Activated CD4-positive, alpha-beta T cell treated with anti-CD3 and anti-CD28 coated beads for 4 hours (primary cell): ENCODE results near the gene GPD2.

ENCODE experiments used
- DNase-seq, 2 donors: peaks; one replicate each; pipeline ENCODE4 v3.0.0-alpha.2; 2020

The GPD2 gene

DNA sequence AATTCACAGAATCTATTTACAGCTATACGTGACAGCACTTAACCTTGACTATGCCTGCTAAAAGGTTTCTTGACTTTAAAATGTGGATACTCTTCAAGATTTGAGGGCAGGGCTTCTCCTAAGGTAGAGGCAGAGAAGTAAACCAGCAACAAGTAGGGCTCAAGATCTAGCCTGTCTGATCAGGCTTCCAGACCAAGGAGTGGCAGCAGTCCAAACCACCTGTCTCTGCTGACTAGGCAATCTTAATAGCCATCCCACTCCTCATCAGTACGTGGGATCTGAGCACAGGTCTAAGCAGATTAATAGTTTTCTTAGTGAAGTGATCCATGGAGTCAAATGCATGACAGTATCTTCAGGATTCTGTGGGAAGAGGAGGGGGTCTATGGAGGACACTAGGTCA, 100.4 kb downstream of the GPD2 start:
- no peak for DNase-seq

DNA sequence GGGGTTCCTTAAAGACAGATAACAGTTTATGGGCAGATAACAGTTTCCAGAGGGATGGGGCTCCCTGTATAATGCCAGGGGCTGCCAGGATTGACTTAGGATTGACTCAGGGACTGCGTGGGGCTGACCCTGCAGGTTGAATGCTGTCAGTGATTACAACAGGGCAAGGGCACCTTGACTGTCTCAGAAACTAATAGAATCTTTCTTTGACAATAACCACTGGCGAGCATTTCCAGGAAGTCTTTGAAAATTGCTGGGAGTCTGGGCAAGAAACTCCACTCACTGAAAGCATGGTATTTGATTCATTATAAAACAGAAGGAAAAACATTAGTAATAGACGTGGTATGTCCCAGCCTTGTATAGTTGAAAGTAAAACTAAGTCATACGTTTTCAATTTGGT, 101.0 kb downstream of the GPD2 start:
- no peak for DNase-seq

DNA sequence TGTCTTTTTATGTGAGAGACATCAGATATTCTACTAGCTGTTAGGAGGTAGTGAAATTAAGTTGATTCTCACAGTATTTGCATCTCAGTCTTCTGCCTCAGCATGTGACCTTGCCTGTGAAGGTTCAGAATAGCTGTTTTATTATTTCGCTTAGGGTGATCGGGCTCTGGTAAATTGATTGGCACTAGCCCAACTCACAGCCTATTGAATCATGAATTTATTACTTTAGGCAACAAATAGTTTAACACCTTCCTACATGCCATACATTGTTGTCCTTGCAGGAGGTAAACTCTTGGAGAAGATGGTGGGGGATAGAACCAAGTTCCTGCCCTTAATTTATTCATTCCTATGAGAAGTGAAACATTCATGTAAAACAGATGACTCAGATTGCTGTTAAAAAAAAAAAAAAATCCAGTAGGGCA, 101.9 kb downstream of the GPD2 start:
- DNase-seq = no peak

DNA sequence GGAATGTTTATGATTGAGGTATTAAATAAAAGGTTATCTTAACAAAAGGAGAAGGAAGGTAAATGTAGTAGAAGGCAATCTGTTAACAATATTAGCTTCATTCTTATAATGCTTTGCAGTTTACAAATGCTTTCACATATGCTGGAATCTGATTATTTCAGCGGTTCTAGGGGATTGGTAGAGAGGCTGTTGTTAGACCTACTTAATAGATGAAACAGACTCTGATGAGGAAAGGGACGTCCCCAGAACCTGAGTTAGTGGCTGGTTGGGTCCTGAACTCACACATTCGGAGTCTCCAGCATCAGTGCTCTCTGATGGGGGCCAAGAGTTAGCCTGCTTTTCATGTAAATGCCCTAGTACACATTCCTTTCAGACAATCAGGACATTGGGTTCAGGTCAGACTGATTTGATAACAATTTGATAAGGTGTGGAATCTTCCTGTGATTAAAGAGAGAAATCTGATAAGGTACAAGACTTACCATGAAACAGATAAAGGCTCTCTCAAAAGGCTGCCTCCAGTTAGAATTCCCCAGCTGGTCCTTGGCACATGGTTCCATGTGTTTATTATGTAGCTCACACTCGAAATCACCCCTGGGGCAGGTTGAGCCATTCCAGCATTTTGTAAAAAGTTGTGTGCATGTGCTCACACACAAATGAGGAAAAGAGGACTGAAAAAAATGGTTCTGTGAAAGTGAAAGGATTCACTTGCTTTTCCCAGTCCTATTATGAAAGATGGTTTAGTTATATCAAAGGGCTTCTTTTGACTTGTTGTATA, 103.1 kb downstream of the GPD2 start:
- no peak for DNase-seq

DNA sequence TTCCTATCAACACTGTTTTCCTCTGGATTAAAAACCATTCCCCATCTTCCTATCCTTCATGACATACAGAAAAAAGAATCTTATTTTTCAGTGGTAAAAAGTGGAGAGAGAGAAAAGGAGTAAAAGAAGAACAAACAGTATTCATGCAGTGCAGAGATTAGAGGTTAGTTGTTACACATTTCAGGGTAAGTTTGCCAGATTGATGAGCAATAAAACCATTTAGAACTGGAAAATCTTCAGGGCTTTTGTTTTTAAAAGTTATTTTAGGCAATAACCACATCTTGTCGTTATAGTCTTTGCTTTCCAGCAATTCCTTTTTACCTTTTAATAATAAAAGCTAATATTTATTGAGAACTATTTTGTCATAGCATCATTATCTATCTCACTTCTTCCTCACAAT, 104.5 kb downstream of the GPD2 start:
- no peak for DNase-seq

DNA sequence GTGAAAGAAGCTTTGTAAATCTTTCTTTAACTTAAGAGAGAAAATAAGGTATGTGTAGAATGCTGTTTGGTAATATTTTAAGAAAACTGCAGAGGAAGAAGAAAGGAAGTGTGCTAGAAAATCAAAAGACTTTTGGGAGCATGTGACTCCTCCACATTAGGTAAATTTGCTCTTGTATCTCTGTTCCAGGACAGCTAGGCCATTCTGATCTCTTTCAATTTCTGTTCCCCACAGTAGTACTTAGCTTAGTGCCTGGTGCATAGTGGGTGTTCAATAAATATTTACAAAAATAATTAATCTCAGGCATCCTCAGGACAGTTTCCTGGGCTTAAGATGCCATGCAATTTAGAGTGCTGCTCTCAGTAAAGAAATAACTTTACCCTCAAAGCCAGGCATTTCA, 105.0 kb downstream of the GPD2 start:
- no peak for DNase-seq

DNA sequence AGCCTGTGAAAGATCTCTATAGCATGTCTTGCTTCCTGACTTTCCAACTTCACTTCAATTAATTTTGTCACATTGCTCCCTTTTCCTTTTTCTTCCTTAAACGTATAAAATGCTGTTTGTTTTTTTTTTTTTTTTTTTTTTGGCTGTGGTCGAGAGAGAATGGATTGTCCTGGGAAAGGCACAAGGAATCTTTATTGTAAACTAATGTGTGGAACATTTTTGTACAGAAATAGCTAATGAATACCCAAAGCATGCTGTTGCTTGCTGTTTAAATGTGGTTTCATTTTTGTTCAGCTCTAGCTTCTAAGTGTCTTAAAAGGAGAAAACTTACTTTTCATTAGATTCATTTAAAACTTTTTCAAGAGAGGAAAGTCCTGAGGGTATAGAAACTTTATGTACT, 105.5 kb downstream of the GPD2 start:
- no peak for DNase-seq

DNA sequence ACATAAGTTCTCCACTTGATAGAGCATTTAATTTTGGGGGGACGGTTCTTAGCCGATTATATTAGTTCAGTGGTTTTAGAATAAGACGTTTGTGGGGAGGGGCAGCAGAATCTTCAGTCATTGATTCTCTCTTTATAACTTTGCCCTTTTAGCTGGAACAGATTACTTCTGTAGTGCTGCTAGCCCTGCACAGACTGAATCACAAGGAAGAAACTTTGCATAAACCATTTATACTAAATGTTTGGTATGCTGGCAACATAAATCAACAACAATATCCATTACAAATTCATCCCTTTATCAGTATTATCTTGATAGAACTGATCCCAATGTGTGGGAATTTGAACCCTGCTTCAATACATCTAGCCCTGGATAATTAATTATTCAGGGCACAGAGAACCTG, 112.2 kb downstream of the GPD2 start:
- DNase-seq = no peak

DNA sequence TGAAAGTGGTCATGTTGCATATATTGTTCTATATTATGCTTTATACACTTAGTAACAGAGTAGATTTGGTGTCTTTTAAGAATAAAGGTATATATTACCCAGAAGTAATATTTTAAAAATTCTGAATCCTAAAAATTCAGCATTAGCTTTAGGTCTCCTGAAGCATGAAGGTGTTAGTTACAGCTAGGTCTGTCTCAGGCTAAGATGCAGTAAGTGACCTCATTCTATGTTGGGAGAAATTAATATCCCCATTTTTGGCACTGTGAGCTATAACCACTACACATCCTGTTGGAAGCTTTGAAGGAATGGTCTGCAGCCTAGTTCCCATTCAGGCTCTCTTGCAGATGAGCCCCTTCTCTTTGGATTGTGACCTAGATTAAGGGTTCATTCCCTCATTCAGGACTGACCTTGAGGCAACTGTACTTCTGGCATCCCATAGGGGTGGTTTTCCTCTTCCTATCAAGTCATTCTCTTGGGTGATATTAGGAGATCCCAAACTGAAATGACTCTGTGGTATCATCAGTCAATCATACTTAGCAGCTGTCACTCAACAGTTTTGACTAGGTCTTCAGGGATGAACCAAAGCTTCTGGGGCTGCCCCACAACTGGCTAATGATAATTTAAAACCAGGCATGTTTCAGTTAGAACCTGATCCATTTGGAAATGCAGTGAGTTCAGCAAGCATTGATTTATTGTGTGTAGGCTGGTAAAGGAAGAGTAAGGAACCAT, 117.7 kb downstream of the GPD2 start:
- DNase-seq = no peak

DNA sequence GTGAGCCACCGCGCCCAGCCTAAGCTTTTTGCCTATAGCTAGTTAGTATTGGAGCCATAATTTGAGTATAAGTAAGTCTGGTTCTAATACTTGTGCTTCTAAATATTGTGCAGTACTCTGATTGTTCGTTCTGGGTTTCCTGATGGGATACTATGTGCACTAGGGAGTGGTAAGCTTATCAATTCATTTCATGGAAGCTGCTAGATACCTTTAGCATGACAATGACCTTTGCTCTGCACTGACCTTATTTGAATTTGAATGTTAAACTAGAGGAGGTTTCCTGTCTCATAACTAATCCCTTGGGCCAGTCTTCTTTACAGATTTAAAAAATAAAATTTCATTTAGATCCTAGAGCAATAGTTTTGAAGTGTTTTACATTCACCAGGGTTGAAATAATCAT, 125.1 kb downstream of the GPD2 start:
- no peak for DNase-seq

DNA sequence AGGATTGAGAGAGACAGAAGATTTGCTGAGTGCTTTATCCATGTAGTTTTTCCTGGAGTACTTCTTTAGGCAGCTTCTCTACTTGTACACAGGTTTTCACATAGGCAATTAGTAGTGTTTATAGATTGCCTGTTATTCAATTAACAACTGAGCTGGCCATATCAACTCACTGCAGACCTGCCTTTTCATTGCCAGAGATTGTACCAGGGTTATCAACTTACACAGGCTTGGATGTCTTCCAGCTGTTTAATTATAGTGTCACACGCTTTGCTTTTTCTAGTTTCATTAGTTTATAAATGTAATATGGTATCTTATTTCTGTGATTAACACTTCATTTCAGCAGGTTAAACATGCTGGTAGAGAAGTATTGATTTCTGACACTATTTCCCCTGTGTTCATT, 125.9 kb downstream of the GPD2 start:
- no peak for DNase-seq

DNA sequence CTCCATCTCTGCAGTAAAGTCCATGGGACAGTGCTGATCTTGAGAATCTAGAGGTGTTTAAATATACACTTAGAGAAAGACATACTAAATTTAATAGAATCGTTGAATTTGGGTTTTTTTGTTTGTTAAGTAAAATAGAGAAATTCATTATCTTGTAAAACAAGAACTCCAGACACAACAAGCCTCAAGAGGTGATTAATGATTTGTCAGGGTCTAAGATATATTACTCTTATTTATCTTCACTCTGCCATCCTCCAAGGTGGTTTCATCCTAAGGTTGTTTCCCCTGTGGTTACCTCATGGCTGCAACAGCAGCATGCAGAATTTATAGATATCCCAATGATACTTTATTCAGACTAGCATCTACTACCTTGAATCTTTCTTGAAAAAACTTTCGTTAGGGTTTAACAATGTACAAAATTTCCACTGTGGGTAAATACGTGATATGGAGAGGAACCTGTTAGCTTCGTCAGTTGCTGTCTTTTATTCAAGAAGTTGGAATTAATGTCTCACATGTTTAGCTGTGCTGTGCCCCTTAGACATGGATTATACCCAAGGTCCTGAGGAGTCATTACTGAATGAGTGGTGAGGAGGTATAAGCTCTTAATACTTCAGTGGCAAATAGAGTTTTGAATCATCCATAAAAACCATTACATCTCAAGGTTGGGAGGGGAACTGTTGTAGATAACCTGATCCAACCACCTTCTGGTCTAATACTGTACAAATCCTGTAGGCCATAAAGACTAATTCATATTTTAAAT, 128.0 kb downstream of the GPD2 start:
- DNase-seq = no peak

DNA sequence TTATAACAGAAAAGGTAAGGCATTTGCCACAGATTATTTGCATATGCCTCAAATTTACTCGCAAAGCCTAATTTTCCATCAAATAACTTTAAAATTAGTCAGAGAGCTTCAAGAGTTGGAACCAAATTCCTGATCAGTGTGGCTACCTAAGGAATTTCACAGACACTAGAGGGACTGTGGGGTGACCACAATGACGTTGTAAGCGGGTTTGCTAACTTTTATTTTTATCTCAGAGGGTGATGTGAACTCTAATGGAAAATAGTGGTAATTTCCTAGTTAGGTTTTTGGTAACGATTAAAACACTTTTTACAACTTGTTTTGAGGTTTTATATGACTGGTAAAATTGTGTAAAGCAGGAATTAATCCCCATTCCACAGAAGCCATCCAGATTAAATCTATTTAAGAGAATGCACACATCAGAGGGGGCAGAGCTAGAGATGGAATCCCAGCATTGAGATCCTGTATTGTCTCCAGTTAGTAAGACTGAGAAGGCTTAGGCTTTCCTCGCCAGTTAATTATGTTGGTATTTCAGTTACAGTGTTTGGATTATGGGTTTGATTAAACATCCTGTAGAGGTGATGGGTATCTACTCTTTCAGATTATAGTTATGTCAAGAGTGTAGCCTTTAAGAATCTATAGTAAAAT, 129.0 kb downstream of the GPD2 start:
- DNase-seq = no peak

DNA sequence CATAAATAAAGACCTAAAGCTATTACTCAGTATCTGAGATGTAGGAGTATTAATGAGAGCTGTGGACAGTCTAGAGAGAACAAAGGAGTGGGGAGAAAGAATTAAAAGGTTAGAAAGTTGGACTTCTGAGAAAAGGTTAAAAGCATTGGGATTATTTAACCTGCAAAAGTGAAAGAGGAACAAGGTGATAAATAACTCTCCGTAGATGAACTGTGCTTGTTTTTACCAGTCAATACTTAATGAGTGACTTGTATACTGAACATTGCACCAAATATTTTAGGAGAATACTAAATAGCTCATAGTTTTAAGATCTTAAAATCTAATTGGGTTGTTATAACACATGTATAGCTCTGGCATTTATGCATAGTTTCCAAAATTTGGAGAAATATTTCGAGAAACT, 137.5 kb downstream of the GPD2 start:
- no peak for DNase-seq

DNA sequence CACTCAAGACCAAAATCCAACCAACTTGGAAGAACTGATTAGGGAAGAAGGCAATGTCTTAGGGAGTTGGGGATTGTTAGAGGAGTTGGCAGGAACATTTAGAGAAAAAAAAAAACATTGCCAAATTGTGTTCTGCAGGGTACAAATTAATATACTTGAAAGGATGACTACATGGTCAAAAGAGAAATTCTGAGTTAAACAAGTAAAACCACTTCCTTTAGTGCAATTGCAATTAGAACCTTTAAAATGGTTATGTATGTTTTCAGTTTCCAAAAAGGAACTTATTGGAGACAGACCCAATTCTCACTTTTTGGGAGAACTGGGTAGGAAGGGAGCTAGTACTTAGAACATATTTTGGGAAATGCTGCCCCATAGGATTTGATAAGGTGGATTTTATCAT, 137.9 kb downstream of the GPD2 start:
- no peak for DNase-seq

DNA sequence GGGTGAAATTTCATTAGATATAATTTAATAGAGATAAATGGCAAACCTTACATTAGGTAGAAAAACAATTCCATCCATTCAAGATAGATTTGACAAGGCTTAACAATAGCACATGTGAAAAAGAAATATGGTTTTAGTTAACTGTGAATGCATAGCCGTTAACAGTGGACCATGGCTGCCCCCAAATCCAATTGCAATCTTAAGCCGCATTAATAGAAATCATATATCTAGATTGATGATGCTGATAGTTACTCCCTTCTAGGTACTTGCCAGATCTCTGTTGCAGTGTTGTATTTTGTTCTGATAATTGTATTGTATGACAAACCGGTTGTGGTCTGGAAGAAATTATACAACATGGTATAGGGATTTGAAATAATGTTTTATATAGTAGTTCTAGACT, 139.8 kb downstream of the GPD2 start:
- no peak for DNase-seq

DNA sequence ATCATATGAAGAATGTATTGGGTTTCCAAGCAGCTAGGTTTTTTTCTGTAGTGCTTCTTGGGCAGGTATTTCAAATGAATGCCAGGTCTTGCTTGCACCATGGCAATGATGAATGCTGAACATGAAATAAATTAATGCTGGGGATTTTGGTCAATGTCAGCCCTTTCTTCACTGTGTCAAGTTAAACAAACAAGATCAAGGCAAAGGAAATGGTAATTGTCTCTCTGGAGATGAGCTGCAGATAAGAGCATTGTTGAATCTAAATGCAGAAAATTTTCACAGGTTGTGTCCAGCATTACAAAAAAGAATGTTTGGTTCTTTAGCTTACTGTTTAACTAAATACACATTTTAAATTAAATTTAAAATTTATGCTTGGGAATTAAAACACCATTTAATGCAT, 144.3 kb downstream of the GPD2 start:
- no peak for DNase-seq

DNA sequence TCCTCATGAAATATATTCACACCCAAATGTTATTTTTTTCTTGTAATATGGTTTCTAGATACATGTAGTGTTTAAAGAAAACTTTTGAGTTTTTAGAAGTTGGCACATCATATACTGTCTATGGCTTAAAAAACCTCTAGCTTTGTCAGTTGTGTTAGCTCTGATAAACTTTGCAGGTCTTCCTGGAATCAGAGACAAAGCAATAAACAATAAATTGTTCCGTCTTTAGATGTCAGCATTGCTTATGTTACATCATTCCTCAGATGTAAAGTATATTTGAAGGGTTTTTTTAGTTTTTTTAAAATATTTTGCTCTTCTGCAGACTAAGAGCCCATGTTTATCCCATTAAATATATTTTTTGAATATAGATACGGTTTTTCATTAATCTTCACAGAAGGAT, 145.1 kb downstream of the GPD2 start:
- DNase-seq = no peak

DNA sequence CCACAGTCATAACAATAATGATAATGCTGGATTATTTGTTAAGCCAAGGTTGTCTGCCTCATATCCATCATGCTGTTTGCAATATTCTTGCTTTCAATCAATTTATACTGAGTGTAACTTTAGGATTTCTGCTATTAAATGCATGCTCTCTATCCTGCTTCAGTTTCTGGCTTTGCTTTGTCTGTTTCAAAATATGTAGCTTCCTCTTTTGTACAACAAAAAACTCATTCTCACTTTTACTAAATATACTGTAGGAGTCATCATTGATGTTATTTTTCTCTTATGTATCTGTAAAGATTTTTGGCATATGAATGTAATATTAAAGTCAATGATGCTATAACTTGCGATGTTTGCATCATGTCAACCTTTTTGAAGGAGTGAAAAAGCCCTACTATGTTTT, 149.3 kb downstream of the GPD2 start:
- no peak for DNase-seq

DNA sequence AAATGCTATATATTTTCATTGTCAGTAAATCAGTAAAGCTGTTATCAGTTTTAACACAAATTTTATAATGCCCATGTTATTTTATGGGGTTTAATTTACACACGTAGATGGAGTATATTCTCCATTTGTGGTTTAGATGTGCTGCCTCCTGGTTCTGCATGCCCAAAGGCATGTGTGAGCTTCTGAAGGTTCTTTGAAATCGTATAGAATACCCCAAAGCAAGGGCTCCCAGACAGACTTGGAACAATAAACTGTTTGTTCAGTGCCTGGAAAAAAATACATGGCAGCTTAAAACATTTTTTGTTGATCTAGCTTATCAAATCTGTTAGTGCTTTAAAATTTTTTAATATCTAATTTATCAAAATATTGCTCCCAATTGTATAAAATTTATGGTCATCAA, 150.4 kb downstream of the GPD2 start:
- DNase-seq = no peak

DNA sequence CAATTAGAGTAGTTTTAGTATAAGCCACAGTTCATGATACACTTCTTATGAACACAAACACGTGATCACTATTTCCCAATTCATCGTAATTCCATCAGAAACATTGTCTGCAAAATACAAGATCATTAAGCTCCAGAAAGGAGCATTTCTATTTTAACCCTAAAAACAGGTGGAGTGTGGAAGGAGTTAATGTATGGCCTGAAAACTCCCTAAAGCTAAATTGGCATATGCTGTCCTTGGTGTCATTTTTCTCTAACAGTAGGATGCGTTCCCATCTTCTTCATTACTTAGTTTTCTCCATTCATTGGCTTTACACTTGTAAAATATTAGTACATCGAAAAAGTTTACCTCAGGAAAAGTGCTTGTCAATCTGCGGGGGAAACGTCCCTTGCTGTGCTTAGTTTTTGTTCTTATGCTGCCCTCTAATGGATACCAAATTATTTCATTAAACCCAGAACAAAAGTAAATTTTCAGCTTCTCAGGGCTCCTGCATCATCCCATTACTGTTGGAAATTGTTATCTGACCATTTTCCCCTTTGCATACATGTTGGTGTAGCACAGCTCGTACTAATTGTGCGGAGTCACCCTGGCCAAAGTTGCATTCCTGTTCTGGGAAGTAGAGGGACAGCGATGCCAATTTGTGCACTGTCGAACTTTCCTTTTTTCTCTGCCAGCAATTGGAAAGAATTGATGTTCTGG, 153.4 kb downstream of the GPD2 start:
- DNase-seq = peak; percentile 22 to 27

DNA sequence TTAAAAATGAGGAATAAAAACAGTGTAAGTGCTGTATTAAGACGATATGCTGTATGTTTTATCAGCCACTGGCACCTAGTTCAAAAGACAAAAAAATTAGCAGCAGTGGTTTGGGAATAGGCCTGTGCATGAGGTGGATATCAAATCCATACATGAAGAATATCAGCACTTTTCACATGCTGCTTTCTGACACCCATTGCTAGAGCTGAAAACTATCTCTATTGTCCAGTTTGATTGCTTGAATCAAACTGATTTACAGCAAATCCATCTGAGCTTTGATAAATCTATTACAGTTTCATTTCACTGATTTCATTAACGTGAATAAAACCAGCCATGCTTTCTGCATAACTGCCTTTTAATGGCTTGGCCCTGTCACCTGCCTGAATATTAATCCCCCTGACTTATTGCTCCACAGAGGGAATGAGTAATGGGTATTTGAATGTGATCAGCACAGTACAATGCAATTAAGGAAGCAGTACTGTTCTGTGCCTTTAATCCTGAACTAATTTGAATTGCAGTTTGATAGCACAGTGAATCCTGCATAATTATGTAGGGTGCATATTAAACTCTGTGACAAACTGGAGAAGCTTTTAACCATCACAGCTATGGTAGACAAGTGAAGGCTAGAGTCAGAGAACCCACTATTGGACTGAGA, 154.0 kb downstream of the GPD2 start:
- no peak for DNase-seq
